ENCODE results near the gene KIAA1671. TPM values are rescaled to one million over a fixed set of nuclear protein-coding genes. Genes with fewer than 3 reads are reported as not detected.

KIAA1671 gene
- total and polyA plus RNA-seq, 2 of the 4 experiments (the other 2 are of a cell fraction): 0.02 TPM; not detected in 1

- ChIA-PET POLR2A (ENCODE audit: unreplicated experiment) (no interaction called here), CTCF (interaction anchor here (1.2 kb wide), 1 partner anchor 60 kb away, joined by 3 read pairs; no protein-coding TSS in a partner anchor)
- Histone ChIP-seq H3K23ac (ENCODE audit: low read depth, low read length) (no peak overlapping the region), H3K79me1 (ENCODE audit: low read depth in 1 of 2, low read length in 2 of 2) (no peaks in the 10 kb centered on the region), H3K9me1 (ENCODE audit: insufficient read depth, low read length) (no peaks in the 10 kb centered on the region), H3K27me3 (ENCODE audit: control insufficient read depth, insufficient read depth, low read length) (no peaks in the 10 kb centered on the region), H3K9me3 (ENCODE audit: control insufficient read depth, insufficient read depth, low read length) (no peaks in the 10 kb centered on the region), H3K4me2 (ENCODE audit: low read depth, low read length) (no peak overlapping the region), H3K27ac (ENCODE audit: insufficient read depth, low read length) (no peak overlapping the region), H2BK5ac (ENCODE audit: low read depth, low read length, poor library complexity, severe bottlenecking) (no peak overlapping the region), H3K4me1 (ENCODE audit: control insufficient read depth, insufficient read depth, low read length) (no peaks in the 10 kb centered on the region), H4K20me1 (ENCODE audit: insufficient read depth, low read length) (no peaks in the 10 kb centered on the region), H3K18ac (ENCODE audit: low read depth, low read length) (no peak overlapping the region), H4K91ac (ENCODE audit: insufficient read depth, low read depth, low read length) (no peak overlapping the region), H2BK120ac (ENCODE audit: low read depth, low read length) (no peak overlapping the region), H2AK5ac (ENCODE audit: low read depth, low read length) (no peak overlapping the region), H3K56ac (ENCODE audit: extremely low read depth, insufficient read depth, low read length) (no peak overlapping the region), H2AK9ac (replicated peaks; ENCODE audit: low read depth, low read length, poor library complexity) (no peak overlapping the region), H3K36me3 (ENCODE audit: control insufficient read depth, insufficient read depth, low read length) (no peaks in the 10 kb centered on the region), H4K8ac (ENCODE audit: low read depth in 2 of 2, low read length in 2 of 2) (no peak overlapping the region), H3K9ac (ENCODE audit: low read depth, low read length) (no peak overlapping the region), H3K4me3 (ENCODE audit: insufficient read depth, low read depth, low read length) (no peak overlapping the region), H2AFZ (replicated peaks; ENCODE audit: low read length, poor library complexity) (no peak overlapping the region), H3K4ac (ENCODE audit: low read depth, low read length) (no peak overlapping the region), H3K14ac (replicated peaks; ENCODE audit: low read depth, low read length) (no peak overlapping the region), H2BK15ac (ENCODE audit: low read depth, low read length) (no peak overlapping the region), H2BK20ac (ENCODE audit: low read depth, low read length) (no peak overlapping the region), H4K5ac (ENCODE audit: low read depth, low read length) (no peak overlapping the region)
- intact Hi-C loops (cut with micrococcal nuclease): no loop called here
- WGBS, 2 experiments (ENCODE audit: extremely low coverage in 2 of 2, insufficient read length in 1 of 2): no CpG with 5 or more reads among the region's 5 CpGs
- no TSS peak for BruUV-seq (replicated peaks)
- in situ Hi-C loops (cut with MboI; ENCODE audit: low sequenced_read_pairs): no loop called here
- dilution Hi-C loops (cut with HindIII; ENCODE audit: low sequenced_read_pairs, unreplicated experiment): no loop called here
- DNase-seq: no peak
- ATAC-seq (ENCODE audit: low read depth): no peak
- TF ChIP-seq MAZ (IDR thresholded peaks at IDR 0.05; ENCODE audit: borderline replicate concordance, low read depth, low read length) (no peak), CEBPB (IDR thresholded peaks at IDR 0.05; ENCODE audit: low read depth, low read length) (no peak), RAD21 (IDR thresholded peaks at IDR 0.05; ENCODE audit: low read length) (no peak), RFX5 (IDR thresholded peaks at IDR 0.05; ENCODE audit: low read depth, low read length) (no peak), NFE2L2 (IDR thresholded peaks at IDR 0.05; ENCODE audit: low read depth, low read length) (no peak), POLR2A (IDR thresholded peaks at IDR 0.05; ENCODE audit: low read depth, low read length) (no peak), MXI1 (IDR thresholded peaks at IDR 0.05; ENCODE audit: borderline replicate concordance, low read depth, low read length) (no peak), CTCF (conservative IDR thresholded peaks at IDR 0.05; ENCODE audit: low read depth, low read length) (no peak)
These were observed 37.0 kb downstream of the KIAA1671 start for GRCh38 chr22:24989541-24989951.
